ENCODE measurements around the gene OR4C16.

Gene OR4C16

DNA sequence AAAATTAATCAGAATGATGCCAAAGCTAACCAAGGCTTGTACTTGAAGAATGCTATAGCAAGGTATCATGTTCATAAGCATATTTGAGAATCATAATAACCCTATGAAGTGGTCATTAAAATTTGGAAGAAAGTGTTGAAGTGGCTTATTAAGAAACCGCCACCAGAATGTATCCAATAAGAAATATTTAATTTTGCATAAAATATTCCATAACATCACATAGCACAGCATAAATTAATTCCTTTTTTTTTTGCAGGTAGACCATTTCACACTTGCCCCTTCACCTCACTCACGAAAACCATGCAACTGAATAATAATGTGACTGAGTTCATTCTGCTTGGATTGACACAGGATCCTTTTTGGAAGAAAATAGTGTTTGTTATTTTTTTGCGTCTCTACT, at the start of gene OR4C16:
Gene OR4C16, plus strand, starts transcription at position 301 of the 400 bp plus-strand sequence. Its CDS starts 0 bp downstream, at position 301.
- DNase-seq (ENCODE audit: low spot score): no peak

GRCh38 chr11:55554169-55554568, 17.8 kb upstream of the OR4C16 start, which contains the start of gene OR4C15:
Gene OR4C15, plus strand, starts transcription at chr11:55554469. Its CDS starts 0 bp downstream, at chr11:55554469.
- DNase-seq (ENCODE audit: low spot score): no peak

- no peak for DNase-seq (ENCODE audit: low spot score)
Observed at GRCh38 chr11:55572548-55572947, 620 bp downstream of the OR4C16 start.

GRCh38 chr11:55607545-55607944, 35.6 kb downstream of the OR4C16 start, which contains the start of gene OR4C11:
Gene OR4C11, minus strand, starts transcription at chr11:55607645. Its CDS starts 3,272 bp downstream, at chr11:55604373.
- DNase-seq (ENCODE audit: low spot score): no peak
